PC-9 (cell line): ENCODE data around the gene NPL. TPM values are rescaled to one million over a fixed set of nuclear protein-coding genes. Genes with fewer than 3 reads are reported as not detected.

Source experiments
- BruUV-seq: library from RNA; stranded (reverse); fragments of 400-500 nt; replicated peaks from 2 replicates; lab custom pipeline; 2021; lab: Mats Ljungman, UMichigan
- CTCF ChIA-PET: fragments of 300-600 bp; sonication (Branson Sonifier 250); formaldehyde crosslinking; loops from one replicate; lab custom pipeline; 2022; ENCODE audit warnings: antibody characterized with exemption; lab: Charles Lee
- POLR2A ChIA-PET: fragments of 300-600 bp; sonication (Branson Sonifier 250); formaldehyde crosslinking; loops from one replicate; lab custom pipeline; 2022; ENCODE audit warnings: antibody characterized with exemption; ENCODE audit not compliant: unreplicated experiment; lab: Charles Lee
- DNase-seq, 2 experiments: peaks; one replicate each; pipeline versions ENCODE4 v3.0.0 to v3.0.0-alpha.2; 2015 to 2022; ENCODE audit warnings: mixed read lengths in 1 of 2
- H2AFZ ChIP-seq: fragments of 200-600 bp; sonication (generic); 2 replicates; pipeline ENCODE4 v1.8.1; 2017; ENCODE audit warnings: antibody characterized with exemption
- H3F3A ChIP-seq: fragments of 200-600 bp; sonication (generic); 2 replicates; pipeline ENCODE4 v1.8.1; 2017; ENCODE audit warnings: antibody characterized with exemption, mild to moderate bottlenecking, low read depth; ENCODE audit not compliant: insufficient read depth
- H3K27ac ChIP-seq: fragments of 200-600 bp; sonication (generic); 2 replicates; pipeline ENCODE4 v1.6.1; 2016; ENCODE audit warnings: mixed run types
- H3K27me3 ChIP-seq: fragments of 200-600 bp; sonication (generic); 2 replicates; pipeline ENCODE4 v1.6.1; 2016; ENCODE audit warnings: low read depth, mixed run types; ENCODE audit not compliant: insufficient read depth
- H3K36me3 ChIP-seq: fragments of 200-600 bp; sonication (generic); 2 replicates; pipeline ENCODE4 v1.6.1; 2016; ENCODE audit warnings: low read depth, mixed run types
- H3K4me1 ChIP-seq: fragments of 200-600 bp; sonication (generic); replicated peaks from 2 replicates; pipeline ENCODE4 v1.6.1; 2016; ENCODE audit warnings: mixed run types; ENCODE audit not compliant: insufficient read depth
- H3K4me2 ChIP-seq: fragments of 200-600 bp; sonication (generic); 2 replicates; pipeline ENCODE4 v1.6.1; 2017; ENCODE audit warnings: mixed run types
- H3K4me3 ChIP-seq: fragments of 200-600 bp; sonication (generic); 2 replicates; pipeline ENCODE4 v1.6.1; 2016; ENCODE audit warnings: mixed run types
- H3K79me2 ChIP-seq: fragments of 200-600 bp; sonication (generic); 2 replicates; pipeline ENCODE4 v1.6.1; 2017; ENCODE audit warnings: low read depth, mixed run types
- H3K9me2 ChIP-seq: fragments of 200-600 bp; sonication (generic); 2 replicates; pipeline ENCODE4 v1.8.1; 2017; ENCODE audit warnings: mild to moderate bottlenecking; ENCODE audit not compliant: insufficient read depth
- H3K9me3 ChIP-seq: fragments of 200-600 bp; sonication (generic); 2 replicates; pipeline ENCODE4 v1.8.1; 2016; ENCODE audit warnings: low read depth; ENCODE audit not compliant: insufficient read depth
- H4K20me1 ChIP-seq: fragments of 200-600 bp; sonication (generic); 2 replicates; pipeline ENCODE4 v1.8.1; 2017; ENCODE audit not compliant: insufficient read depth
- CTCF ChIP-seq: fragments of 200-600 bp; sonication (generic); conservative IDR thresholded peaks from 2 replicates; pipeline ENCODE4 v1.6.1; 2017; ENCODE audit warnings: mixed run types, antibody characterized with exemption, mild to moderate bottlenecking, moderate library complexity
- EZH2 ChIP-seq: fragments of 200-600 bp; sonication (generic); IDR thresholded peaks from 2 replicates; pipeline ENCODE4 v1.8.0; 2017; ENCODE audit warnings: antibody characterized with exemption, low read depth
- intact Hi-C: fragments of 100-400 bp; cut with micrococcal nuclease; formaldehyde crosslinking; loops from one replicate; pipeline ENCODE4 v1.10.0; 2022; ENCODE audit not compliant: unreplicated experiment
- total RNA-seq: library from RNA; stranded (reverse); gene quantifications from 2 replicates; pipeline ENCODE4 v1.2.3, GENCODE V29; 2021

Gene NPL
- total RNA-seq, 1 experiment from 2014 or later, result 2.3 TPM

GRCh38 chr1:182833271-182833670 lies 43.7 kb downstream of the NPL start:
- H3K4me3 ChIP-seq, result no peak overlapping the region

GRCh38 chr1:182834326-182834725 lies 44.8 kb downstream of the NPL start:
- ChIA-PET CTCF (no interaction called here), POLR2A (no interaction called here)
- 0 out of 2 replicates have a peak, but pooled peaks cover 4% of the 10 kb centered on the region for H3K4me1 ChIP-seq
- H3K9me2 ChIP-seq, result no peaks in the 10 kb centered on the region
- TF ChIP-seq EZH2, result no peak
- TF ChIP-seq CTCF, result no peak
- intact Hi-C loops, result no loop called here
- no peak overlapping the region for H3K4me3 ChIP-seq
- H2AFZ ChIP-seq, result no peak overlapping the region
- no peak overlapping the region for H3K27ac ChIP-seq
- H3K36me3 ChIP-seq, result no peaks in the 10 kb centered on the region
- BruUV-seq, result no TSS peak
- H3K79me2 ChIP-seq, result peaks cover 2% of the 10 kb centered on the region; the same call in 1 of the 2 replicates
- DNase-seq, result no peak
- H4K20me1 ChIP-seq, result no peaks in the 10 kb centered on the region
- no peaks in the 10 kb centered on the region for H3K9me3 ChIP-seq
- no peaks in the 10 kb centered on the region for H3K27me3 ChIP-seq
- H3F3A ChIP-seq, result no peaks in the 10 kb centered on the region
- no peak overlapping the region for H3K4me2 ChIP-seq

More at GRCh38 chr1:182833271-182833670, 43.7 kb downstream of the NPL start:
- Histone ChIP-seq H3K79me2 (no peaks in the 10 kb centered on the region), H3K4me2 (no peak overlapping the region), H3K27ac (no peak overlapping the region), H2AFZ (no peak overlapping the region), H3F3A (no peaks in the 10 kb centered on the region), H3K9me3 (no peaks in the 10 kb centered on the region), H3K36me3 (no peaks in the 10 kb centered on the region), H3K27me3 (no peaks in the 10 kb centered on the region), H4K20me1 (no peaks in the 10 kb centered on the region), H3K4me1 (no peaks in the 10 kb centered on the region), H3K9me2 (no peaks in the 10 kb centered on the region)
- no peak for DNase-seq
- BruUV-seq, result no TSS peak
- ChIA-PET CTCF (no interaction called here), POLR2A (no interaction called here)
- intact Hi-C loops, result no loop called here
- TF ChIP-seq EZH2 (no peak), CTCF (no peak)

GRCh38 chr1:182835806-182836205 lies 46.2 kb downstream of the NPL start:
- TF ChIP-seq CTCF (no peak), EZH2 (no peak)
- BruUV-seq, result no TSS peak
- H3K36me3 ChIP-seq, result no peaks in the 10 kb centered on the region

More at GRCh38 chr1:182835806-182836205, 46.2 kb downstream of the NPL start:
- Histone ChIP-seq H4K20me1 (peaks cover 13% of the 10 kb centered on the region), H3K9me2 (no peaks in the 10 kb centered on the region), H3K4me1 (0 out of 2 replicates have a peak, but pooled peaks cover 4% of the 10 kb centered on the region), H3K4me3 (no peak overlapping the region), H3K27ac (no peak overlapping the region), H3K79me2 (peaks cover 16% of the 10 kb centered on the region), H3F3A (peaks cover 4% of the 10 kb centered on the region; the same call in 1 of the 2 replicates), H3K27me3 (no peaks in the 10 kb centered on the region), H2AFZ (no peak overlapping the region), H3K9me3 (no peaks in the 10 kb centered on the region), H3K4me2 (no peak overlapping the region)
- intact Hi-C loops, result loop anchor here (5.0 kb wide), 2 partner anchors 186 to 234 kb away; partner anchors contain the start of genes LAMC1 and RGS16
- ChIA-PET POLR2A (no interaction called here), CTCF (no interaction called here)
- no peak for DNase-seq
